Stimulated activated naive CD8-positive, alpha-beta T cell treated with anti-CD3 and anti-CD28 coated beads, Interleukin-15, Interleukin-2, amounts not matched to agents 100 U/mL and 50 U/mL, for 24 hours (primary cell): ENCODE measurements around the gene ANAPC16.
"Not testable (repeated sequence)": the region's sequence is repeated elsewhere in the genome, so short reads cannot be mapped to it uniquely, and the experiment has no call there.

ENCODE experiments used
- ATAC-seq: fragments of 150-1000 bp; cut with Tn5 transposase; one replicate; pipeline ENCODE4 v1.10.0; 2021
- DNase-seq: peaks from one replicate; pipeline ENCODE4 v3.0.0; 2021

Gene ANAPC16

GRCh38 chr10:72244573-72245038 lies 28.8 kb downstream of the ANAPC16 start:
- DNase-seq: no peak
- ATAC-seq: no peak

- DNase-seq: peak; percentile 43
- ATAC-seq: no peak
Measured at GRCh38 chr10:72245949-72246525, 30.2 kb downstream of the ANAPC16 start.

- ATAC-seq (peak; percentile 90), DNase-seq (peak; percentile 75)
Measured at GRCh38 chr10:72248468-72249151, 32.8 kb downstream of the ANAPC16 start.

GRCh38 chr10:72249176-72249862 lies 33.5 kb downstream of the ANAPC16 start:
- not testable (repeated sequence) for ATAC-seq, DNase-seq

- DNase-seq: no peak
- ATAC-seq: no peak
Measured at GRCh38 chr10:72250666-72251065, 34.9 kb downstream of the ANAPC16 start.

GRCh38 chr10:72251635-72252034 lies 35.8 kb downstream of the ANAPC16 start:
- DNase-seq (no peak), ATAC-seq (no peak)

- ATAC-seq: no peak
- DNase-seq: no peak
Measured at GRCh38 chr10:72252972-72253371, 37.2 kb downstream of the ANAPC16 start.

GRCh38 chr10:72253578-72253977 lies 37.8 kb downstream of the ANAPC16 start:
- no peak for ATAC-seq
- no peak for DNase-seq

- DNase-seq (peak; percentile 60), ATAC-seq (peak; percentile 38)
Measured at GRCh38 chr10:72254813-72255568, 39.2 kb downstream of the ANAPC16 start.

- ATAC-seq: no peak
- no peak for DNase-seq
Measured at GRCh38 chr10:72255977-72256729, 40.3 kb downstream of the ANAPC16 start.

GRCh38 chr10:72257051-72257892 lies 41.5 kb downstream of the ANAPC16 start:
- no peak for ATAC-seq
- DNase-seq: no peak

GRCh38 chr10:72258617-72259016 lies 42.8 kb downstream of the ANAPC16 start:
- DNase-seq (no peak), ATAC-seq (no peak)

- ATAC-seq (no peak), DNase-seq (peak; percentile 62)
Measured at GRCh38 chr10:72259491-72260238, 43.9 kb downstream of the ANAPC16 start.

GRCh38 chr10:72260239-72260975 lies 44.6 kb downstream of the ANAPC16 start:
- ATAC-seq (peak; percentile 83), DNase-seq (peak; percentile 95)

GRCh38 chr10:72260976-72261783 lies 45.4 kb downstream of the ANAPC16 start:
- ATAC-seq: peak; percentile 58
- DNase-seq: peak; percentile 73

GRCh38 chr10:72261784-72262404 lies 46.1 kb downstream of the ANAPC16 start:
- no peak for DNase-seq
- ATAC-seq: peak; percentile 21

- DNase-seq (no peak), ATAC-seq (no peak)
Measured at GRCh38 chr10:72263613-72264241, 47.9 kb downstream of the ANAPC16 start.

- ATAC-seq (no peak), DNase-seq (no peak)
Measured at GRCh38 chr10:72264536-72264935, 48.7 kb downstream of the ANAPC16 start.
